Sigmoid colon (tissue), 7 donors: ENCODE results near the gene BLM. TPM values are rescaled to one million over a fixed set of nuclear protein-coding genes. Genes with fewer than 3 reads are reported as not detected.

Experiments
- DNase-seq: peaks from one replicate; pipeline ENCODE4 v3.0.0-alpha.2; 2019
- H3K27ac ChIP-seq, 4 donors: fragments of 200-600 bp; sonication (generic); one replicate each; pipeline ENCODE4 v1.5.1; 2016 to 2019; ENCODE audit warnings: mild to moderate bottlenecking in 1 of 4
- H3K27me3 ChIP-seq, 3 donors: fragments of 200-600 bp; sonication (generic); one replicate each; pipeline ENCODE4 v1.5.1; 2019; ENCODE audit warnings: mild to moderate bottlenecking in 1 of 3
- H3K36me3 ChIP-seq, 4 donors: fragments of 200-600 bp; sonication (generic); one replicate each; pipeline ENCODE4 v1.5.1; 2016 to 2019
- H3K4me1 ChIP-seq, 4 donors: fragments of 200-600 bp; sonication (generic); one replicate each; pipeline ENCODE4 v1.5.1; 2017 to 2019
- H3K4me3 ChIP-seq, 4 donors: fragments of 200-600 bp; sonication (generic); one replicate each; pipeline ENCODE4 v1.5.1; 2017 to 2019; ENCODE audit warnings: mild to moderate bottlenecking in 2 of 4, moderate library complexity in 1 of 4
- H3K9me3 ChIP-seq, 4 donors: fragments of 200-600 bp in 3 of 4; sonication (generic) in 3 of 4; one replicate each; pipeline versions ENCODE4 v1.5.1 to v1.6.1; 2013 to 2019
- CTCF ChIP-seq, 4 experiments: fragments of 450-650 bp in 3 of 4; fragments of 200-600 bp in 1 of 4; IDR thresholded peaks; one replicate each; pipeline ENCODE4 v1.5.1; 2016 to 2019; ENCODE audit warnings: antibody characterized with exemption in 4 of 4, mild to moderate bottlenecking in 3 of 4, moderate library complexity in 2 of 4
- EP300 ChIP-seq, 4 donors: sonication (generic); formaldehyde crosslinking; IDR thresholded peaks; one replicate each; pipeline ENCODE4 v1.6.1; 2017; ENCODE audit warnings: antibody characterized with exemption in 4 of 4
- POLR2A ChIP-seq, 2 donors: fragments of 450-650 bp; IDR thresholded peaks; one replicate each; pipeline ENCODE4 v1.6.1; 2016; ENCODE audit warnings: antibody characterized with exemption in 2 of 2, mild to moderate bottlenecking in 2 of 2, moderate library complexity in 2 of 2
- POLR2AphosphoS5 ChIP-seq, 4 donors: sonication (generic); formaldehyde crosslinking; IDR thresholded peaks; one replicate each; pipeline ENCODE4 v1.6.1; 2017; ENCODE audit warnings: antibody characterized with exemption in 4 of 4
- WGBS, 2 donors: extraction: QIAGEN DNeasy Blood & Tissue Kit; methylation state at CpG; one replicate each; pipeline ENCODE4 v1.1.7; 2013; 5-methylcytosine and 5-hydroxymethylcytosine counted together
- intact Hi-C: fragments of 100-400 bp; cut with DNase I; formaldehyde crosslinking; loops from one replicate; pipeline ENCODE4 v1.15.1; 2023
- polyA plus RNA-seq, 3 donors: library from polyadenylated mRNA; stranded (reverse); fragments of 200-250 nt; gene quantifications; one replicate each; pipeline ENCODE4 v1.2.3, GENCODE V29; 2013
- total RNA-seq, 4 donors: library from RNA; depleted of rRNA; stranded (reverse); fragments of >200 nt; gene quantifications; one replicate each; pipeline ENCODE4 v1.1.0, GENCODE V29; 2016
- donor health status: healthy with polysubstance abuse.
- donor health status: Bipolar disorder and iron deficiency.
- donor health status: healthy.

BLM gene
- total and polyA plus RNA-seq, 7 donors, result 0.54 to 6.2 (median 0.85) TPM; not detected in 1

GRCh38 chr15:90713081-90713480 is 4.1 kb upstream of the BLM start:
- TF ChIP-seq POLR2AphosphoS5 (IDR thresholded peaks at IDR 0.05) (no peak), EP300 (IDR thresholded peaks at IDR 0.05) (no peak), POLR2A (IDR thresholded peaks at IDR 0.05) (no peak), CTCF (IDR thresholded peaks at IDR 0.05) (no peak)
- WGBS, 2 donors, result 97 to 98% methylated on average over 1 of the region's 1 CpG
- H3K27ac ChIP-seq, result no peak overlapping the region
- H3K27me3 ChIP-seq, result no peaks in the 10 kb centered on the region
- DNase-seq, result no peak
- intact Hi-C loops, result no loop called here
- H3K4me3 ChIP-seq, result no peak overlapping the region
- no peaks in the 10 kb centered on the region for H3K9me3 ChIP-seq
- peaks cover 0 to 14% (median 7%) of the 10 kb centered on the region in 4 donors for H3K4me1 ChIP-seq
- no peaks in the 10 kb centered on the region for H3K36me3 ChIP-seq

GRCh38 chr15:90716317-90716975 is 700 bp upstream of the BLM start:
- peak overlapping the region; percentile 53 to 59 (median 57) for H3K4me3 ChIP-seq
- DNase-seq, result no peak
- intact Hi-C loops, result loop anchor here (2.0 to 5.0 kb wide), 3 partner anchors 49 to 168 kb away; partner anchors contain the start of gene FES
- H3K9me3 ChIP-seq, result no peaks in the 10 kb centered on the region
- peak overlapping the region; percentile 83 to 90 (median 86) for H3K27ac ChIP-seq
- TF ChIP-seq POLR2A (IDR thresholded peaks at IDR 0.05) (no peak), EP300 (IDR thresholded peaks at IDR 0.05) (no peak), CTCF (IDR thresholded peaks at IDR 0.05) (no peak), POLR2AphosphoS5 (IDR thresholded peaks at IDR 0.05) (no peak)
- no peaks in the 10 kb centered on the region for H3K27me3 ChIP-seq
- H3K36me3 ChIP-seq, result no peaks in the 10 kb centered on the region
- H3K4me1 ChIP-seq, result peaks cover 0 to 14% (median 7%) of the 10 kb centered on the region in 4 donors
- 9 to 10% methylated on average over 14 of the region's 14 CpGs for WGBS, 2 donors

GRCh38 chr15:90718232-90718631 is 1.1 kb downstream of the BLM start:
- H3K4me1 ChIP-seq, result peaks cover 0 to 14% (median 7%) of the 10 kb centered on the region in 4 donors
- TF ChIP-seq EP300 (IDR thresholded peaks at IDR 0.05) (no peak), POLR2AphosphoS5 (IDR thresholded peaks at IDR 0.05) (no peak), CTCF (IDR thresholded peaks at IDR 0.05) (no peak), POLR2A (IDR thresholded peaks at IDR 0.05) (no peak)
- H3K9me3 ChIP-seq, result no peaks in the 10 kb centered on the region
- no peak overlapping the region for H3K4me3 ChIP-seq
- no peaks in the 10 kb centered on the region for H3K27me3 ChIP-seq
- H3K27ac ChIP-seq, result no peak overlapping the region
- 44 to 50% methylated on average over 5 of the region's 5 CpGs for WGBS, 2 donors
- DNase-seq, result no peak
- intact Hi-C loops, result loop anchor here (5.0 kb wide), 2 partner anchors 51 to 154 kb away; no protein-coding TSS in a partner anchor
- no peaks in the 10 kb centered on the region for H3K36me3 ChIP-seq

DNA sequence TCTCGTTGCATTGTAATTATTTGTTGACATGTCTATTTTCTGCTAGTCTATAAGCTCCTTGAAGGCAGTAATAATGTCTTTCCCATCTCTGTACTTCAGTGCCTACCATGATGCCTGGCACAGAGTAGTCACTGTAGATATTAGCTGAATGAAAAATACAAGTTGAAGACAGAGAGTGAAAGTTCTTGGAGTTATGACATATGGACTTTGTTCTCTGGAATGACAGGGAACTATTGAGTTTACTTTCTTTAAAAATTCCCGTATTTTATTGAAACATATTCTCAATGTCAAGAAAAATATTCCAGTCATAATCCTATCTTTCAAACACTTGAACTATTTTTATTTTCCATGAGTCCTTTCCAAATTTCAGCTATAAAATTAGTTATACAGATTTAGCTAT is 3.0 kb downstream of the BLM start:
- Histone ChIP-seq H3K36me3 (no peaks in the 10 kb centered on the region), H3K27ac (no peak overlapping the region), H3K4me1 (peaks cover 0 to 14% (median 7%) of the 10 kb centered on the region in 4 donors), H3K27me3 (no peaks in the 10 kb centered on the region), H3K9me3 (no peaks in the 10 kb centered on the region), H3K4me3 (no peak overlapping the region)
- no peak for TF ChIP-seq POLR2A (IDR thresholded peaks at IDR 0.05)
- no peak for TF ChIP-seq CTCF (IDR thresholded peaks at IDR 0.05)
- no peak for TF ChIP-seq POLR2AphosphoS5 (IDR thresholded peaks at IDR 0.05)
- no peak for TF ChIP-seq EP300 (IDR thresholded peaks at IDR 0.05)
- intact Hi-C loops, result no loop called here
- 16 to 56% methylated on average over 2 of the region's 2 CpGs for WGBS, 2 donors
- no peak for DNase-seq
